ENCODE measurements around the gene CSF1.

Gene CSF1

GRCh38 chr1:109882288-109883245, 28.1 kb upstream of the CSF1 start:
- no peak for DNase-seq (ENCODE audit: low read depth in 2 of 2)

- no peak for DNase-seq (ENCODE audit: low read depth in 2 of 2)
Observed at GRCh38 chr1:109883248-109883955, 27.2 kb upstream of the CSF1 start.

DNA sequence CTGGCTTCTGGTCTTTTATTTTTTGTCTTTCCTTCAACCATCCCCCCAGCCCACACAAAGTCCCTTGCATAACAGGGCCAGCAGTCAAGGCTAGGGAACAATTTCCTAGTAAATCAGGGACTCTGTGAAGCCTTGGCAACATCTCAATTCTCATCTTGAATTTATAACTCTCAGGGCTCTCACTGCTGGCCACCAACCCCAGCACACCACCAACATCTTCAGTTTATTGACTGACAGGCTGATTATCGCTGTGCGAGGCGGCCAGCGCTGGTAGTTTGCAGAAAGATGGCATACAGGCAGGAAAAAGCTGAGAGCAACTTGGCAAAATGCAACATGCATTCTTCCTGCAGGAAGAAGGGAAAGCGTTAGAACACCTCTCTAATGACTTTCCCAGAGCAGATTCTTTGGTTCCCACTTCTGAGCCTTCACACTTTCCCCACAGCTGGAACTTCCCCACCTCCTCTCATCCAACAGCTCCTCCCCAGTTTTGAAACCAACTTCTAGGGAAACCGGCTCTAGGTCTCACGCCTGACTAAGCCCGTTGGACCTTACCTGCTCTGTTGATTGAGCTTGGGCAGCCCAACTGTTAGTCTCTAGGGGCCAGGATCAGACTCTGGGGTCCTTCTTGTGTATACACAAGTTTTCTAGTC, 26.3 kb upstream of the CSF1 start:
- DNase-seq (ENCODE audit: low read depth in 2 of 2) = no peak

GRCh38 chr1:109885589-109885988, 25.1 kb upstream of the CSF1 start:
- DNase-seq (ENCODE audit: low read depth in 2 of 2) = no peak

DNA sequence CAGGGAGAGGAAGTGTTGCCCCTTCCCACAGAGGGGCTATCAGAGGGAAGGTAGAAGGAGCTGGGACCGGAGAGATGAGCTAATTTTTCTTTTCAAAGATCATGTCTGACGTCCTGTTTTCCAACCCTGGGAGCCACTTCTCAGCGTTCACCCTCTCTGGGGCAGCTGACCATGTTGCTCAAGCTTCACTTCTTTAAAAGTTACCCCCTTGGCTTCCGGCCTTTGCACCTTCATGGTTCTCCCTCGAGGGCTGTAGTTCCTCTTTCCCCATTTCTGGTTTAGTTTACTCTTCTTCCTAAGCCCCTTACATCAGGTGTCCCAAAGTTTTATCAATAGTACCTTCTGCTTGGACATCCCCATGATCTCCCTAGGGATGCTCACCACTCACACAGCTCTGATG, 23.8 kb upstream of the CSF1 start:
- DNase-seq (ENCODE audit: low read depth in 2 of 2) = no peak

DNA sequence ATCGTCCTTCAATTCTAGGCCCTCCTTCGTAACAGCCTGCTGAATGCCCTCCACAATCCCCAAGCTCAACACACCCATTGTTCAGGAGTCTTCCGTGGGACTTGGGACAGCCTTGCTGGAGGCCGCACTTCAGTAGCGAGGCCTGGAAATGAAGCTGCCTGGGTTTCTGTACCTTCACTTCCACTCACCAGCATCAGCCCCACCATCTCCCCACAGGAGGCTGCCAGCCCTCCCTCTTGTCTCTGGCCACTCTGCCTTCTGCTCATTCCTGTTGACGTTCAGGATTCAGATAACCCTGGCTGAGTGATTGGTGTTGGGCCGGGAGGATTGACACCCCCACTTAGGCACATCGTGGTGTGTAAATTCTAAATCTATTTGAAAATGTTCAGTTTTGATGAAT, 23.4 kb upstream of the CSF1 start:
- DNase-seq (ENCODE audit: low read depth in 2 of 2) = no peak

- no peak for DNase-seq (ENCODE audit: low read depth in 2 of 2)
Observed at GRCh38 chr1:109887884-109888283, 22.8 kb upstream of the CSF1 start.

DNA sequence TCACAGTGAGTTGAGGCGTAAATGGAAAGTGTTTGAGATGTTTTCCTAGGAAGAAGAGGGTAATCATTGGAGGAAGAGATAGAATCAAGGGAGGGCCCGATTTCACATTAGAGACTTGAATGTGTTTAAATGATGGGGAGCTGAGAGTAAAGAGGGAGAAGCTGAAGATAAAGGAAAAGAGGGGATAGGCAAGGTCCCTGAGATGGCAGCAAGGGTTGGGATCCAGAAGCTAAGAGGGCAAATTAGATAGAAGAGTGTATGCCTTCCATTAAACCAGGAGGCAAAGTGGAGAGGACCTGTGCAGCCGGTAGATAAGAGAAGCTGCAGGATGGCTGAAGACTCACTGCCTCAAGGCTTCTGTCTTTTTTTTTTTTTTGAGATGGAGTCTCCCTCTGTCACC, 21.6 kb upstream of the CSF1 start:
- no peak for DNase-seq (ENCODE audit: low read depth in 2 of 2)

- peak in 1 of 2 donors; percentile 33 for DNase-seq (ENCODE audit: low read depth in 2 of 2)
Observed at GRCh38 chr1:109890115-109890953, 20.3 kb upstream of the CSF1 start.

DNA sequence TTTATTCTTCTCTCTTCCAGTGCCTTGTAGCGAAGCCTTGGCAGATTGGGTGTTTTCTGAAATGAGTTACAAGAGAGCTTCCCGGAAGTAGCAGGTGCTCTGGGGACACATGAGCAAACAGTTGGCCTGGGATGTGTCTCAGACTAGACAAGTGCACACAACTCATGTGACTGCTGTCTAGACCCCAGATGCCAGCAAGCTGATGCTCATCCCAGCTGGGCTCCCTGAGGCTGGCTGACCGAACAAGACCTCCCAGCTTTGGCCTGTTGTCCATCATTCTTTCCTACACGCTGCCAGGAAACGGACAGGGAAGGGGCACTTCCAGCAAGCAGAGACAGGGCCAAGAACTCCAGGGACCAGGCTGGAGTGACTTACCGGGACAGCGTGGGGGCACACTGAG, 18.7 kb upstream of the CSF1 start:
- no peak for DNase-seq (ENCODE audit: low read depth in 2 of 2)

DNA sequence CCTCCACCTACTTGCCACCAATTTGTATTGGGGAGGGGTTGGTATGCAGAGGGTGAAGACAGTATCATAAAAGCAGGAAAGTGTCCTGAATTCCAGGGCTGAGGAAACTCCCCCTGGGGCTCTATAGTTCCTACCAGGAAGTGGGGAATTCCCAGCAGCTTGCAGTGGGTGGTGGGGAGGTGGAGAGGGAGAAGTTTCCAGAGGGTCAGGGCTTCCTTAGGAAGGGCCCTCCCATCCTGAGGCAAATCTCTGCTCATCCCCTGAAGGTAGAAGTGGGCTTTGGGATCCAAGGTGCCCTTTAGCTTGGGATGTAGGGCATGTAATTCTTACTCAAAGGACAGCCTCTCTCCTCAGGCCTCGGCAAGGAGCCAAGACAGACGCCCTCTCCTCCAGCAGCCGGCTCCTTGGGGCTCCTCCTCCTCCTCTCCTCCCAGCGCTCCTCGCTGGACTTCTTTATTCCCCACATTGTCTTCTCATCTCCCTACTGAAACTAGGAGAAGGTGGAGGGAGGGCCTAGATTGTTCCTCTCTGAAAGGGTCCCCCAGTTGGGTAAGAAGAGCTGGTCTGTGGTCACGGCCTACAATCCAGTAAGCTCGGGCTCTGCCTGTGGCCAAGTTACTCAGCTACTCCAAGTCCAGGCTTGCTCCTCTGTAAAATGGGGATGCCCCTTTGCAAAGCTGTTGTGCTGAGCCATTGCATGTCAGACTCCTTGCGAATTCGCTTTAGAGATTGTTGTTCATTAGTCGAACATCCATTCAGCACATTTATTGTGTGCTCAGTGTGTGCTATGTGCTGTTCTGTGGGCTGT, 17.9 kb upstream of the CSF1 start:
- no peak for DNase-seq (ENCODE audit: low read depth in 2 of 2)

DNA sequence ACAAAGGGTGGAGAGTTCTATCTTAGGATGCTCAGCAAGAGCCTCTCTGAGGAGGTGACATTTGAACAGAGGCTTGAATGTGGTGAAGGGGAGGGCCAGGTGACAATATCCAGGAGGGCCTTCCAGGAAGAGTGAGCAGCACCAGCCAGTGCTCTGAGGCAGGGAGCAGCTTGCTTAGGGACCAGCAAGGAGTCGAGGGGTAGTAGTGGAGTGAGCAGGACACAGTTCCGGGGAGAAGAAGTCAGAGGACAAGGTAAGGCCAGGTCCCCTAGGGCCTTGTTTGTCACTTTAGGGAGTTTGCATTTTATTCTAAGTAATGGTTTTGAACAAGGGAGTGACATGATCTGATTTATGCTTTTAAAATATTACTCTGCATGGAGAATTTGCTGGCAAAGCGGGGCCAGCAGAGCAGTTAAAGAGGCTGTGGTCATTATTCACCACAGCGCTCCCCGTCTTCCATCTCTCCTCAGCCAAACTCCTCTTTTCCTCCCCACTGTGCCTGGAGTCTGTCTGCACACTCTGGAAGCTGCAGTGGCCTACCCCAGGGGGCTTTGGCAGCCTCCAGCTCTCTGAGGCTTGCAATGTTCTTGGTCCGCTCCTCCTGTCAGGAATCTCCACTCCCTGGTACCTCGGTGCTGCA, 17.0 kb upstream of the CSF1 start:
- no peak for DNase-seq (ENCODE audit: low read depth in 2 of 2)

- DNase-seq (ENCODE audit: low read depth in 2 of 2) = no peak
Observed at GRCh38 chr1:109894823-109895719, 15.6 kb upstream of the CSF1 start.

GRCh38 chr1:109895720-109896504, 14.7 kb upstream of the CSF1 start:
- DNase-seq (ENCODE audit: low read depth in 2 of 2) = no peak

DNA sequence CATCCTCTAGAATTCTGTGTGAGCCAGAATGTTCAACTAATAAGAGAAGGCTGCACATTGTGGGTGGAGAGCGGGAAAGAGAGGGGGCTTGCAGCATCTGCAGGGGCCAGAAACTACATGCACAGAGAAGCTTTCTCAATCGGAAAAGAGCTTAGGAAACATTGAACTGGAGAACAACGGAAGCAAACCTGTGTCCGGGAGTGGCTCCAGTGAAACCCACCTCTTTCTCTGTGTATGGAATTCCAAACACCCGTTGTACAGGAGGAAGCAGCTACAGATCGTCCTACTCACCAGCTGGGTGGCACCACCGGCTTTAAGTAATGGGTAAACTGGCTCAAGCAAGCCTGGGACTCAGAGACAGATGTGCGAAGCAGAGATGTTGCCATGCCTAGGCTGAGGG, 14.0 kb upstream of the CSF1 start:
- DNase-seq (ENCODE audit: low read depth in 2 of 2) = no peak

GRCh38 chr1:109897259-109897955, 13.2 kb upstream of the CSF1 start:
- no peak for DNase-seq (ENCODE audit: low read depth in 2 of 2)

DNA sequence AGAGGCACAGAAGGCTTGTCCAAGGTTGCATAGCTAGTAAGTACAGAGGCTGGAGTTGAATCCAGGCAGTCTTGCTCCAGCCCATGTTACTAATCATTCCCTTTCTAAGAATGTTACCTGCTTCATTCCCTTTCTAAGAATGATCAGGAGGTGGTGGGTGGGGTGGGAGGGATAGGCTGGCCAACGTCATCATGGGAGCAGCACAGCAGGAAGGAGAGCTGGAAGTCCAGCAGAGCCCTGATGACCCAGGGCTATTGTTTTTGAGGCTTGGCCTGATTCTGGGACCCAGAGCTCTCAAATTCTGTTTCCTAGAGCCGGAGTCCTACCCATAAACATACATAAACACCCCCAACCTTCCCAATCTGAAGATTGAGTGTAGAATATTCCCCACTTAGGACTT, 11.8 kb upstream of the CSF1 start:
- no peak for DNase-seq (ENCODE audit: low read depth in 2 of 2)

DNA sequence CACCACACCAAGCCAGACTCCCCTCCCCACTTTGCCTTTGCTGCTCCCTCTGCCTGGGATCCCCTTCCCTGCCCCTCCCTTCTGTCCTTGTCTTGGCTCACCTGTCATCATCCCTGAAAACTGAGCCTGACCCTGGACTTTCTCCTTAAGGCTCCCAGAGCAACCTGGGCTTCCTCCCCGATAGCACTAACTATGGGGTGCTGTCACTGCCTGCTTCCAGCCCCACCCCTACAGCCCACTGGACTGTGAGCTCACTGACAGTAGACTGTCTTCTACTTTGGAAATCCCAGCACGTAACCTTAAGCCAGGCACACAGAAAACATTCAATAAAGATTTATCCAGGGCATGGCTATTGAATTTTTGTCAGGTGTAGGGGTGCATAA, 9.5 kb upstream of the CSF1 start:
- no peak for DNase-seq (ENCODE audit: low read depth in 2 of 2)
